Calu3 (cell line): Measurements from ENCODE around the gene PPFIA1. TPM values are rescaled to one million over a fixed set of nuclear protein-coding genes. Genes with fewer than 3 reads are reported as not detected.

Experiments
- BruUV-seq: library from RNA; stranded (reverse); fragments of 400-500 nt; replicated peaks from 2 replicates; lab custom pipeline; 2021; lab: Mats Ljungman, UMichigan
- CTCF ChIA-PET: fragments of 300-600 bp; sonication (Branson Sonifier 250); formaldehyde crosslinking; loops from one replicate; lab custom pipeline; 2022; ENCODE audit warnings: antibody characterized with exemption; lab: Charles Lee
- DNase-seq: peaks from one replicate; pipeline ENCODE4 v3.0.0; 2022
- H3K27ac Mint-ChIP-seq: one replicate; pipeline ENCODE4 v1.8.0; 2022; ENCODE audit warnings: mixed read lengths; ENCODE audit not compliant: unreplicated experiment
- H3K27me3 Mint-ChIP-seq: one replicate; pipeline ENCODE4 v1.8.0; 2022; ENCODE audit warnings: mixed read lengths; ENCODE audit not compliant: unreplicated experiment
- H3K36me3 Mint-ChIP-seq: one replicate; pipeline ENCODE4 v1.8.0; 2022; ENCODE audit warnings: mild to moderate bottlenecking, moderate library complexity, mixed read lengths; ENCODE audit not compliant: insufficient read depth, unreplicated experiment
- H3K4me1 Mint-ChIP-seq: one replicate; pipeline ENCODE4 v1.8.0; 2022; ENCODE audit warnings: mild to moderate bottlenecking, low read depth, mixed read lengths; ENCODE audit not compliant: unreplicated experiment
- H3K4me3 Mint-ChIP-seq: one replicate; pipeline ENCODE4 v1.8.0; 2022; ENCODE audit warnings: mild to moderate bottlenecking, low read depth, moderate library complexity, mixed read lengths; ENCODE audit not compliant: unreplicated experiment
- H3K9me3 Mint-ChIP-seq: one replicate; pipeline ENCODE4 v1.8.0; 2022; ENCODE audit warnings: low read depth, mixed read lengths; ENCODE audit not compliant: unreplicated experiment
- CTCF ChIP-seq: fragments of 200-600 bp; IDR thresholded peaks from one replicate; pipeline ENCODE4 v1.8.0; 2022; ENCODE audit warnings: antibody characterized with exemption; ENCODE audit not compliant: unreplicated experiment
- intact Hi-C: fragments of 100-400 bp; cut with micrococcal nuclease; formaldehyde crosslinking; loops from one replicate; pipeline ENCODE4 v1.10.0; 2022; ENCODE audit not compliant: unreplicated experiment
- total RNA-seq: library from RNA; stranded (reverse); gene quantifications from 2 replicates; pipeline ENCODE4 v1.2.3, GENCODE V29; 2022

Gene PPFIA1
- total RNA-seq, 1 experiment from 2014 or later = 84.0 TPM

DNA sequence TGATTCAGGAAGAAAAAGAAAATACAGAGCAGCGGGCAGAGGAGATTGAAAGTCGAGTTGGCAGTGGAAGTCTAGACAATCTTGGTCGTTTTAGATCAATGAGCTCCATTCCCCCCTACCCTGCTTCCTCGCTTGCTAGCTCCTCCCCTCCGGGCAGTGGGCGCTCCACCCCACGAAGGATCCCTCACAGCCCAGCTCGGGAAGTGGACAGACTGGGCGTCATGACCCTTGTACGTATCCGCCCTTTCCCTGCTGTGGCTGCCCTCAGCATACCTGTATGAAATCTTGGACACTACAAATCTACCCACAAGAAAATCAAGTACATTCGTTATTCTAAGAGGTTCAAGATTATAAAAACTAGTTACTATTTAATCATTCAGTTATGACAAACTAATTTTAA, 77.7 kb downstream of the PPFIA1 start:
- Mint-ChIP-seq H3K4me3 (no peak overlapping the region), H3K9me3 (no peaks in the 10 kb centered on the region), H3K27me3 (no peaks in the 10 kb centered on the region), H3K27ac (no peak overlapping the region), H3K36me3 (peaks cover 42% of the 10 kb centered on the region), H3K4me1 (no peaks in the 10 kb centered on the region)
- TF ChIP-seq CTCF = no peak
- CTCF ChIA-PET = no interaction called here
- no peak for DNase-seq
- no TSS peak for BruUV-seq
- intact Hi-C loops = no loop called here

GRCh38 chr11:70348608-70349007, 78.1 kb downstream of the PPFIA1 start:
- no peak for TF ChIP-seq CTCF
- no peak for DNase-seq
- no peak overlapping the region for H3K4me3 Mint-ChIP-seq
- no TSS peak for BruUV-seq
- no peaks in the 10 kb centered on the region for H3K4me1 Mint-ChIP-seq
- intact Hi-C loops = no loop called here
- H3K36me3 Mint-ChIP-seq = peaks cover 42% of the 10 kb centered on the region
- no peak overlapping the region for H3K27ac Mint-ChIP-seq
- CTCF ChIA-PET = no interaction called here
- H3K9me3 Mint-ChIP-seq = no peaks in the 10 kb centered on the region
- no peaks in the 10 kb centered on the region for H3K27me3 Mint-ChIP-seq

DNA sequence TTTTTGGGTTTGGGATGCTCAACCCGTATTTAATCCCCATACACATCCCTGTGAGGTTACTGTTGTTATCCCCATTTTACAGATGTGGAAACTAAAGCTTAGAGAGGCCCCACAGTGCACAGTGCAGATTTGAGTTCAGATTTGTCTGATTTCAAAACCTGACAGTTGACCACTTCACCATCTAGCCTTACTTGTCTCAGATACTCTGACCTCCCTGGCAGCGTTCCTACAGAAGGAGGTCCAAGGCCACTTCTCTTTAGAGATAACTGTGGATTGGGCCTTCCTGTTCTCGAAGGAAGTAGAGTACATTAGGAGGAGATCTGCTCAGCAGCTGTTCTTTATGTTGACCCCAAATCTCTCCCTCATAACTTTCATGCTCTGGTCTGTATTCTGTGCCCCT, 81.2 kb downstream of the PPFIA1 start:
- peaks cover 42% of the 10 kb centered on the region for H3K36me3 Mint-ChIP-seq
- BruUV-seq = no TSS peak
- intact Hi-C loops = no loop called here
- H3K27ac Mint-ChIP-seq = no peak overlapping the region
- no peaks in the 10 kb centered on the region for H3K27me3 Mint-ChIP-seq
- DNase-seq = no peak
- H3K4me1 Mint-ChIP-seq = no peaks in the 10 kb centered on the region
- H3K4me3 Mint-ChIP-seq = no peak overlapping the region
- no peak for TF ChIP-seq CTCF
- CTCF ChIA-PET = no interaction called here
- H3K9me3 Mint-ChIP-seq = no peaks in the 10 kb centered on the region

DNA sequence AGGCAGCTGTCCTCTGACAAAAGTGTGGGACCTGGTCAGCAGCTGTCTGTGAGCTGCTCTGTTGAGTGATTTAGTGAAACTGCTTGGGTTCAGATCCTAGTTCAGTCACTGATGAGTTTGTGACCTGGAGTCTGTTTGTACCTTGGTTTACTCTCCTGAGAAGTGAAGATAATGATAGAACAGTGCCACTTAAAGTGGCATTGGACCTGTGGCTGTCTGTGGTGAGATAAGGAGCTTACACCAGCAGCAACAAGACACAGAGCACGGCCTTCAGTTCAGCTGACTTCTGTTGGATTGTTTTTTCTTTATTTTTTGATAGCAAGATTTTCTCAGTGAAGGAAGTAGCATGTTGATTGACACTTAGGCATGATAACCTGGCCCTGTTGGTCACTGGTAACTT, 81.6 kb downstream of the PPFIA1 start:
- no peaks in the 10 kb centered on the region for H3K27me3 Mint-ChIP-seq
- intact Hi-C loops = no loop called here
- no peak overlapping the region for H3K4me3 Mint-ChIP-seq
- H3K27ac Mint-ChIP-seq = no peak overlapping the region
- H3K4me1 Mint-ChIP-seq = no peaks in the 10 kb centered on the region
- no peaks in the 10 kb centered on the region for H3K9me3 Mint-ChIP-seq
- no TSS peak for BruUV-seq
- CTCF ChIA-PET = no interaction called here
- no peak for DNase-seq
- H3K36me3 Mint-ChIP-seq = peaks cover 42% of the 10 kb centered on the region
- TF ChIP-seq CTCF = no peak

DNA sequence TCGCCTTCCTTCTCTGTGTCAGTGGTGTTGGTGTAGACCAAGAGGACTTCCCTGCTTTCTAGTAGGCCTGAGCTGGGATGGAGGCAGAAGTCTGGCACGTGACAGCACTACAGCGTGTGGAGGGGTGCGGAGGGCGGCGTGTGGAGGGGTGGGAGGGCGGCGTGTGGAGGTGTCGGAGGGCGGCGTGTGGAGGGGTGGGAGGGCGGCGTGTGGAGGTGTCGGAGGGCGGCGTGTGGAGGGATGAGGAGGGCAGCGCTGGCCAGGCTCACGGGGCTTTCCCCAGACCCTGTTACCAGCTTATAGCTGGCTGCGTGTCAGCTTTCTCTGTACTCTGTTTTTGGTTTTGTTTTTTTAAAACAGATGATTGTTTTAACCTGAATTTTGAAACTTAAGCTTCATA, 82.1 kb downstream of the PPFIA1 start:
- intact Hi-C loops = no loop called here
- no peaks in the 10 kb centered on the region for H3K27me3 Mint-ChIP-seq
- CTCF ChIA-PET = no interaction called here

More for the DNA sequence above, 82.1 kb downstream of the PPFIA1 start:
- H3K9me3 Mint-ChIP-seq = no peaks in the 10 kb centered on the region
- no peak overlapping the region for H3K27ac Mint-ChIP-seq
- H3K4me3 Mint-ChIP-seq = no peak overlapping the region
- TF ChIP-seq CTCF = no peak
- no TSS peak for BruUV-seq
- no peak for DNase-seq
- H3K36me3 Mint-ChIP-seq = peaks cover 37% of the 10 kb centered on the region
- no peaks in the 10 kb centered on the region for H3K4me1 Mint-ChIP-seq
